ENCODE results near the gene TPP2. TPM values are rescaled to one million over a fixed set of nuclear protein-coding genes. Genes with fewer than 3 reads are reported as not detected.

Gene TPP2
- total and polyA plus RNA-seq, 9 of the 15 experiments (the other 6 are each of a cell fraction or from before 2014, with no cell fraction given) = 18.8 to 87.7 (median 55.9) TPM

DNA sequence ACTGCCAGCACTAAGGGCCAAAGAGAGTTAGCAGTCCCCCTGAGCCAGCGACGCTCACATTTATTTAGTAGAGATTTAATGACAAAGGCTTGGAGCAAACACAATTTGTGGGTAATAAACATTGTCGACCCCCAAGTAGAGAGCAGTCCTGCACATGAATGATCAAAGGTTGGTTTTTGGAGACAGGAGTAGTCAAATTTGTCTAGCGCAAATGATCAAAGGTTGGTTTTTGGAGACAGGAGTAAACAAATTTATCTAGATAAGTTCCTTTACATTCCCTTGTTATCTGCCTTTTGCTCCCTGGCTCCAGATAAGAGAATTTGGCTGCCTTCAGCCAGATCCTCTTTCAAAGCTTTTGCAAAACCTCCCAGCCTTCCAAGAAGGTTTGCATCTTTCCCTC is 71.1 kb downstream of the TPP2 start:
- BruUV-seq (replicated peaks) = no TSS peak
- no peaks in the 10 kb centered on the region; the same call in 1 of the 2 replicates for H3K9me3 ChIP-seq (replicated peaks; ENCODE audit: control insufficient read depth, insufficient read depth, low read depth, low read length)
- ChIA-PET CTCF (ENCODE audit: low intra/inter-chr PET ratio) (no interaction called here), POLR2A (no interaction called here)
- TF ChIP-seq ZNF785 (CRISPR knock-in tag; IDR thresholded peaks at IDR 0.05) (no peak), ETV1 (tag; conservative IDR thresholded peaks at IDR 0.05; ENCODE audit: low read depth) (no peak), POLR3G (IDR thresholded peaks at IDR 0.05; ENCODE audit: extremely low read depth, insufficient read length, insufficient replicate concordance) (no peak), SAFB (IDR thresholded peaks at IDR 0.05; ENCODE audit: borderline replicate concordance, low read depth, low read length) (no peak), TEAD1 (CRISPR knock-in tag; IDR thresholded peaks at IDR 0.05) (no peak), ARNT (IDR thresholded peaks at IDR 0.05) (no peak), ZNF124 (CRISPR knock-in tag; IDR thresholded peaks at IDR 0.05) (no peak)
- TF ChIP-seq, protein P1, sequence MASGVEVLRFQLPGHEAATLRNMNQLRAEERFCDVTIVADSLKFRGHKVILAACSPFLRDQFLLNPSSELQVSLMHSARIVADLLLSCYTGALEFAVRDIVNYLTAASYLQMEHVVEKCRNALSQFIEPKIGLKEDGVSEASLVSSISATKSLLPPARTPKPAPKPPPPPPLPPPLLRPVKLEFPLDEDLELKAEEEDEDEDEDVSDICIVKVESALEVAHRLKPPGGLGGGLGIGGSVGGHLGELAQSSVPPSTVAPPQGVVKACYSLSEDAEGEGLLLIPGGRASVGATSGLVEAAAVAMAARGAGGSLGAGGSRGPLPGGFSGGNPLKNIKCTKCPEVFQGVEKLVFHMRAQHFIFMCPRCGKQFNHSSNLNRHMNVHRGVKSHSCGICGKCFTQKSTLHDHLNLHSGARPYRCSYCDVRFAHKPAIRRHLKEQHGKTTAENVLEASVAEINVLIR (CRISPR knock-in tag; IDR thresholded peaks at IDR 0.05) = no peak
- TF ChIP-seq, protein P2, sequence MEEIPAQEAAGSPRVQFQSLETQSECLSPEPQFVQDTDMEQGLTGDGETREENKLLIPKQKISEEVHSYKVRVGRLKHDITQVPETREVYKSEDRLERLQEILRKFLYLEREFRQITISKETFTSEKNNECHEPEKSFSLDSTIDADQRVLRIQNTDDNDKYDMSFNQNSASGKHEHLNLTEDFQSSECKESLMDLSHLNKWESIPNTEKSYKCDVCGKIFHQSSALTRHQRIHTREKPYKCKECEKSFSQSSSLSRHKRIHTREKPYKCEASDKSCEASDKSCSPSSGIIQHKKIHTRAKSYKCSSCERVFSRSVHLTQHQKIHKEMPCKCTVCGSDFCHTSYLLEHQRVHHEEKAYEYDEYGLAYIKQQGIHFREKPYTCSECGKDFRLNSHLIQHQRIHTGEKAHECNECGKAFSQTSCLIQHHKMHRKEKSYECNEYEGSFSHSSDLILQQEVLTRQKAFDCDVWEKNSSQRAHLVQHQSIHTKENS (CRISPR knock-in tag; IDR thresholded peaks at IDR 0.05) = no peak
- TF ChIP-seq, protein P3, sequence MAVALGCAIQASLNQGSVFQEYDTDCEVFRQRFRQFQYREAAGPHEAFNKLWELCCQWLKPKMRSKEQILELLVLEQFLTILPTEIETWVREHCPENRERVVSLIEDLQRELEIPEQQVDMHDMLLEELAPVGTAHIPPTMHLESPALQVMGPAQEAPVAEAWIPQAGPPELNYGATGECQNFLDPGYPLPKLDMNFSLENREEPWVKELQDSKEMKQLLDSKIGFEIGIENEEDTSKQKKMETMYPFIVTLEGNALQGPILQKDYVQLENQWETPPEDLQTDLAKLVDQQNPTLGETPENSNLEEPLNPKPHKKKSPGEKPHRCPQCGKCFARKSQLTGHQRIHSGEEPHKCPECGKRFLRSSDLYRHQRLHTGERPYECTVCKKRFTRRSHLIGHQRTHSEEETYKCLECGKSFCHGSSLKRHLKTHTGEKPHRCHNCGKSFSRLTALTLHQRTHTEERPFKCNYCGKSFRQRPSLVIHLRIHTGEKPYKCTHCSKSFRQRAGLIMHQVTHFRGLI (CRISPR knock-in tag; IDR thresholded peaks at IDR 0.05) = no peak
- TF ChIP-seq, protein P4, sequence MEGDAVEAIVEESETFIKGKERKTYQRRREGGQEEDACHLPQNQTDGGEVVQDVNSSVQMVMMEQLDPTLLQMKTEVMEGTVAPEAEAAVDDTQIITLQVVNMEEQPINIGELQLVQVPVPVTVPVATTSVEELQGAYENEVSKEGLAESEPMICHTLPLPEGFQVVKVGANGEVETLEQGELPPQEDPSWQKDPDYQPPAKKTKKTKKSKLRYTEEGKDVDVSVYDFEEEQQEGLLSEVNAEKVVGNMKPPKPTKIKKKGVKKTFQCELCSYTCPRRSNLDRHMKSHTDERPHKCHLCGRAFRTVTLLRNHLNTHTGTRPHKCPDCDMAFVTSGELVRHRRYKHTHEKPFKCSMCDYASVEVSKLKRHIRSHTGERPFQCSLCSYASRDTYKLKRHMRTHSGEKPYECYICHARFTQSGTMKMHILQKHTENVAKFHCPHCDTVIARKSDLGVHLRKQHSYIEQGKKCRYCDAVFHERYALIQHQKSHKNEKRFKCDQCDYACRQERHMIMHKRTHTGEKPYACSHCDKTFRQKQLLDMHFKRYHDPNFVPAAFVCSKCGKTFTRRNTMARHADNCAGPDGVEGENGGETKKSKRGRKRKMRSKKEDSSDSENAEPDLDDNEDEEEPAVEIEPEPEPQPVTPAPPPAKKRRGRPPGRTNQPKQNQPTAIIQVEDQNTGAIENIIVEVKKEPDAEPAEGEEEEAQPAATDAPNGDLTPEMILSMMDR (IDR thresholded peaks at IDR 0.05 in 2 of 3, conservative IDR thresholded peaks at IDR 0.05 in 1 of 3; ENCODE audit: insufficient read depth in 2 of 3, low read depth in 1 of 3, low read length in 3 of 3) = no peak
- no peak overlapping the region for H3K4me2 ChIP-seq (ENCODE audit: insufficient read depth, low read length)
- in situ Hi-C loops (cut with MboI) (no loop called here), intact Hi-C loops (cut with micrococcal nuclease) (loop anchor here (10.0 kb wide), 1 partner anchor 107 kb away; the partner anchor contains the start of gene TEX30)
- H3K36me3 ChIP-seq (ENCODE audit: control insufficient read depth, insufficient read depth, low read length) = peaks cover 70% of the 10 kb centered on the region
- no peak overlapping the region for H3K9ac ChIP-seq (ENCODE audit: insufficient read depth in 1 of 2, low read depth in 2 of 2, low read length in 2 of 2)
- H3K27ac ChIP-seq (ENCODE audit: extremely low read depth, low read depth, low read length) = no peak overlapping the region
- no peaks in the 10 kb centered on the region for H3K79me2 ChIP-seq (ENCODE audit: control insufficient read depth, insufficient read depth, low read length)
- WGBS (ENCODE audit: insufficient coverage, low coverage, missing lambda C conversion rate) = 90% methylated on average over 4 of the region's 4 CpGs
- no peak overlapping the region for H2AFZ ChIP-seq (ENCODE audit: low read depth, low read length)
- no peak for FAIRE-seq
- no peaks in the 10 kb centered on the region for H3K9me1 ChIP-seq (ENCODE audit: control insufficient read depth, insufficient read depth, low read length)
- ATAC-seq = no peak
- H4K20me1 ChIP-seq (replicated peaks; ENCODE audit: control insufficient read depth, insufficient read depth, low read length) = no peaks in the 10 kb centered on the region
- no peak for DNase-seq (ENCODE audit: extremely low read depth in 1 of 4, low spot score in 3 of 4)
- no peak overlapping the region for H3K4me3 ChIP-seq
- peaks cover 0 to 6% of the 10 kb centered on the region in 2 experiments; a peak in 3 of 5 replicates for H3K4me1 ChIP-seq (replicated peaks in 1 of 2; ENCODE audit: control insufficient read depth in 2 of 2, insufficient read depth in 2 of 2, low read length in 2 of 2)
- no peaks in the 10 kb centered on the region for H3K27me3 ChIP-seq (ENCODE audit: control insufficient read depth in 2 of 2, insufficient read depth in 2 of 2, low read length in 2 of 2)

Data from K562 (cell line).